ENCODE measurements around the gene SPDYE3. TPM values are rescaled to one million over a fixed set of nuclear protein-coding genes. Genes with fewer than 3 reads are reported as not detected.
"Not testable (repeated sequence)": the region's sequence is repeated elsewhere in the genome, so short reads cannot be mapped to it uniquely, and the experiment has no call there.

SPDYE3 gene
- total RNA-seq, 1 donor from 2014 or later: not detected

GRCh38 chr7:100363098-100363497, 55.6 kb downstream of the SPDYE3 start:
- H3K27ac Mint-ChIP-seq: no peak overlapping the region
- TF ChIP-seq, protein P1, sequence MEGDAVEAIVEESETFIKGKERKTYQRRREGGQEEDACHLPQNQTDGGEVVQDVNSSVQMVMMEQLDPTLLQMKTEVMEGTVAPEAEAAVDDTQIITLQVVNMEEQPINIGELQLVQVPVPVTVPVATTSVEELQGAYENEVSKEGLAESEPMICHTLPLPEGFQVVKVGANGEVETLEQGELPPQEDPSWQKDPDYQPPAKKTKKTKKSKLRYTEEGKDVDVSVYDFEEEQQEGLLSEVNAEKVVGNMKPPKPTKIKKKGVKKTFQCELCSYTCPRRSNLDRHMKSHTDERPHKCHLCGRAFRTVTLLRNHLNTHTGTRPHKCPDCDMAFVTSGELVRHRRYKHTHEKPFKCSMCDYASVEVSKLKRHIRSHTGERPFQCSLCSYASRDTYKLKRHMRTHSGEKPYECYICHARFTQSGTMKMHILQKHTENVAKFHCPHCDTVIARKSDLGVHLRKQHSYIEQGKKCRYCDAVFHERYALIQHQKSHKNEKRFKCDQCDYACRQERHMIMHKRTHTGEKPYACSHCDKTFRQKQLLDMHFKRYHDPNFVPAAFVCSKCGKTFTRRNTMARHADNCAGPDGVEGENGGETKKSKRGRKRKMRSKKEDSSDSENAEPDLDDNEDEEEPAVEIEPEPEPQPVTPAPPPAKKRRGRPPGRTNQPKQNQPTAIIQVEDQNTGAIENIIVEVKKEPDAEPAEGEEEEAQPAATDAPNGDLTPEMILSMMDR (conservative IDR thresholded peaks at IDR 0.05): no peak
- no peak for DNase-seq (ENCODE audit: extremely low spot score, unreplicated experiment)
- H3K9me3 Mint-ChIP-seq: no peaks in the 10 kb centered on the region
- peaks cover 33% of the 10 kb centered on the region for H3K36me3 Mint-ChIP-seq
- H3K4me3 Mint-ChIP-seq: no peak overlapping the region
- no peaks in the 10 kb centered on the region for H3K27me3 Mint-ChIP-seq
- H3K4me1 Mint-ChIP-seq (ENCODE audit: unreplicated experiment): no peaks in the 10 kb centered on the region

- H3K4me3 Mint-ChIP-seq; H3K4me1 Mint-ChIP-seq (ENCODE audit: unreplicated experiment); H3K27me3 Mint-ChIP-seq; H3K27ac Mint-ChIP-seq; H3K9me3 Mint-ChIP-seq; DNase-seq (ENCODE audit: extremely low spot score, unreplicated experiment): not testable (repeated sequence)
- H3K36me3 Mint-ChIP-seq: peaks cover 33% of the 10 kb centered on the region
Measured at GRCh38 chr7:100363797-100364196, 56.3 kb downstream of the SPDYE3 start.

DNA sequence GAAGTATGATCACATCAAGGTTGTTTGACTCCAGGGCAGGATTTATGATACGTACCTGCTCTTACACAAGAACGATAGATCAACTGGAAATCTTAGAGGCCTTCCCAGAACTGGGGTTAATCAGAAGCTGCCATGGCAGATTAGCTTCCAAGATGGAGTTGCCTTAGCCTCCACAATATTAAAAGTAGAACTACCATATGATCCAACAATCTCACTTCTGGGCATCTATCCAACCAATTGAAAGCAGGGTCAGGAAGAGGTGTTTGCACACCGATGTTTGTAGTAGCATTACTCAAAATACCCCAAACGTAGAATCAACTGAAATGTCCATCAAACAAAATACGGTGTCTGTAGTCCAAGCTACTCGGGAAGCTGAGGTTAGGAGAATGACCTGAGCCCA, 57.0 kb downstream of the SPDYE3 start:
- H3K4me3 Mint-ChIP-seq: no peak overlapping the region
- H3K27ac Mint-ChIP-seq: no peak overlapping the region
- peaks cover 33% of the 10 kb centered on the region for H3K36me3 Mint-ChIP-seq
- H3K27me3 Mint-ChIP-seq: no peaks in the 10 kb centered on the region
- no peaks in the 10 kb centered on the region for H3K9me3 Mint-ChIP-seq
- TF ChIP-seq, protein P1 (conservative IDR thresholded peaks at IDR 0.05): no peak
- no peaks in the 10 kb centered on the region for H3K4me1 Mint-ChIP-seq (ENCODE audit: unreplicated experiment)
- DNase-seq (ENCODE audit: extremely low spot score, unreplicated experiment): no peak

- not testable (repeated sequence) for H3K4me3 Mint-ChIP-seq; H3K4me1 Mint-ChIP-seq (ENCODE audit: unreplicated experiment); H3K9me3 Mint-ChIP-seq; H3K27me3 Mint-ChIP-seq; H3K27ac Mint-ChIP-seq; DNase-seq (ENCODE audit: extremely low spot score, unreplicated experiment)
- H3K36me3 Mint-ChIP-seq: peaks cover 24% of the 10 kb centered on the region
Measured at GRCh38 chr7:100365998-100366367, 58.5 kb downstream of the SPDYE3 start.

- no peak overlapping the region for H3K27ac Mint-ChIP-seq
- H3K27me3 Mint-ChIP-seq: no peaks in the 10 kb centered on the region
- H3K4me3 Mint-ChIP-seq: no peak overlapping the region
Measured at GRCh38 chr7:100366411-100367250, 59.1 kb downstream of the SPDYE3 start.

GRCh38 chr7:100367251-100367620, 59.7 kb downstream of the SPDYE3 start:
- no peaks in the 10 kb centered on the region for H3K4me1 Mint-ChIP-seq (ENCODE audit: unreplicated experiment)
- H3K9me3 Mint-ChIP-seq: no peaks in the 10 kb centered on the region
- no peak for DNase-seq (ENCODE audit: extremely low spot score, unreplicated experiment)
- no peaks in the 10 kb centered on the region for H3K27me3 Mint-ChIP-seq
- H3K36me3 Mint-ChIP-seq: peaks cover 19% of the 10 kb centered on the region
- H3K4me3 Mint-ChIP-seq: no peak overlapping the region
- H3K27ac Mint-ChIP-seq: peak overlapping the region; percentile 18
- TF ChIP-seq, protein P1 (conservative IDR thresholded peaks at IDR 0.05): no peak

More at GRCh38 chr7:100366411-100367250, 59.1 kb downstream of the SPDYE3 start:
- no peaks in the 10 kb centered on the region for H3K4me1 Mint-ChIP-seq (ENCODE audit: unreplicated experiment)
- no peaks in the 10 kb centered on the region for H3K9me3 Mint-ChIP-seq
- TF ChIP-seq, protein P1 (conservative IDR thresholded peaks at IDR 0.05): no peak
- peaks cover 24% of the 10 kb centered on the region for H3K36me3 Mint-ChIP-seq
- DNase-seq (ENCODE audit: extremely low spot score, unreplicated experiment): no peak

All from type B pancreatic cell (in vitro differentiated cells).